NCI-H510A treated with DMSO at 0.1 percent for 48 hours (cell line): ENCODE measurements around the gene HSDL2.

ENCODE experiments used
- DNase-seq: peaks from one replicate; lab custom pipeline; 2025; lab: John Stamatoyannopoulos, UW

HSDL2 gene

GRCh38 chr9:112446526-112446925 lies 66.6 kb downstream of the HSDL2 start:
- no peak for DNase-seq

DNA sequence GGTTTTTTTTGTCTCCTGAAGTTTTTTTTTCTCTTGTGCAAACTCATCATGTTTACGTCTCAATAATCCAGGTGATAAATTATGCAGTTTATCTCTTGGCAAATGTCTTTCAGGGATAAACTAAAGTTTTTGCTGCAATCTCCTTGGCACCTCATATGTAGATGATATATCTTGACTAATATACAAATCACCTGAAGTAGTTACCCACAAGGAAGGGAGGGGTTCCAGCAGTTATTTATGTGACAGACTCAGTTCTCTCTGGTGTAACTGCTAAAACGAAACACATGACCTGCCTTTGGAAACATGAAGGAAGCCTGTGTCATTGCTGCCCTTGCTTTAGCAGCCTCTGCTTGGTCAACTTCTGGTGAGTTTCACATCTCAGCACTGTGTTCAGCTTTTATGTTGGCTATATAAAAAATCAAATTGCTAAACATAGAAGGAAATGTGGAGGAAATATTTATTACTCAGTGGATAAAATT lies 67.4 kb downstream of the HSDL2 start:
- no peak for DNase-seq

DNA sequence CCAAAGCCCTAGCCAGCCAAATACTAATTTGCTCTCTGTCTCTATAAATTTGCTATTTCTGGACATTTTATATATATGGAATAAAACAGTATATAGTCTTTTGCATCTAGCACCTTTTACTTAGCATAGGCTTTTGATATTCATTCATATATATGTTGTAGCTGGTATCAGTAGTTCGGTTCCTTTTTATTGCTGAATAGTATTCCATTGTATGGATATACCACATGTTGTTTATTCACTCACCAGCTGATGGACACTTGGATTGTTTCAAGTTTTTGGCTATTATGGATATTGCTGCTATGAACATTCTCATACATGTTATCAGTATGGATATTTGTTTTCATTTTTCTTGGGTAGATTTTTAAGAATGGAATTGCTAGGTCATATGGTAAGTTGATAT lies 82.9 kb downstream of the HSDL2 start:
- DNase-seq = no peak

DNA sequence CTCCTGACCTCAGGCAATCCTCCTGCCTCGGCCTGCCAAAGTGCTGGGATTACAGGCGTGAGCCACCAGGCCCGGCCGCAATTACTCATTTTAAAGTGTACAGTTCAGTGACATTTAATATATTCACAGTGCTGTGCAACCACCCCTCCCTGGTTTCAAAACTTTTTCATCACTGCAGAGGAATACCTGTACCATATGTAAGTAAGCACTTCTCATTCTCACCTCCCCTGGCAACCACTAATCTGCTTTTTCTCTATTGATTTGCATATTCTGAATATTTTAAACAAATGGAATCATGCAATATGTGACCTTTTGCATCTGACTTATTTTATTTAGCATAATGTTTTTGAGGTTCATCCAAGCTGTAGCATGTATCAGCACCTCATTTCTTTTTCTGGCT lies 85.4 kb downstream of the HSDL2 start:
- no peak for DNase-seq

DNA sequence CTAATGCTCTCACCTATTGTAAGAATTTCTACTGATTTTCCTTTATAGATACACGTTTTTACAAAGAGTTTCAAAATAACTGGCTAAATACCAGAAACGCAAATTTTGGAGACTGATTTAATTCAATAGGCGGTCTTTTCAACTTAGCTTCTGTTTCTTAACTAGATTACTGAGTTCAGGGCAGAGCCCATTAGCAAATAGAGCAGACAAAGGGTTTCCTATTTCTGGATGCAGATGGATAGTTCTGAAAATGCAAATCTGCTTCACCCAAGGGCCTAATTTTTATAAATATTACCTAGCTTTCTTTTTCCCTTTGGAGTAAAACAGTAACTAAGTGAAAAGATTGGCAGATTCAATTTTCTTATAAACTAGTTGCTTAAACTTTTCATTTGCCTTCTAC lies 93.1 kb downstream of the HSDL2 start:
- DNase-seq = no peak

DNA sequence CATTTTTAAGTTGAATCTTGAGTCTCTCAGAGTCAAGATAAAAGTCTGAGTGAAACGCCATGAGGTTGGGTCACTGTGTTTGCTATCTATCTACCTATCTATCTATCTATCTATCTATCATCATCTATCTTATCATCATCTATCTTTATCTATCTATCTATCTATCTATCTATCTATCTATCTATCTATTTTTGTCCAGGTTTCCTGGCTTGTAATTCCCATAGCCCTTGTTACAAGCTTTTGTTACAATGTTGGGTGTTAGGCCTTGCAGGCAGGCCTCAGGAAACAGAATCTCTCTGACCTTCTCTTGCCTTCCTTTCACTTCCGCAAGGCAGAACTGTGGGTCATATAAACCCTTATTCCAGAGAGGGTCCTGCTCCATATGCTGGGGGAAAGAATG lies 94.1 kb downstream of the HSDL2 start:
- DNase-seq = no peak

DNA sequence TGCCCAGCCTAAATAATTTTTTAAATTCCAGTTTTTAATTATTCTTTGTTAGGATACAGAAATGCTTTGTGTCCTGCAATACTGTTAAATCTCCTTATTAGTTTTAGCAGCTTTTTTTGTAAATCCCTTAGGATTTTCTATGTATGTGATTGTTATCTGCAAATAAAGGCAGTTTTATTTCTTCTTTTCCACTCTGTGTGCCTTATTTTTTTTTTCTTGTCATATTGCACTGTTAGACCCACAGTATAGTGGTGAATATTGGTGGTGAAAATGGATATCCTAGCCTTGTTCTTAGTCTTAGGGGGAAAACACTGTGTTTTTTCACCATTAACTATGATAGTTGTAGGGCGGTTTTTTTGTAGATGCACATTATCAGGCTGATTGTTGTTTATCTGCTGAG lies 95.4 kb downstream of the HSDL2 start:
- DNase-seq = no peak

DNA sequence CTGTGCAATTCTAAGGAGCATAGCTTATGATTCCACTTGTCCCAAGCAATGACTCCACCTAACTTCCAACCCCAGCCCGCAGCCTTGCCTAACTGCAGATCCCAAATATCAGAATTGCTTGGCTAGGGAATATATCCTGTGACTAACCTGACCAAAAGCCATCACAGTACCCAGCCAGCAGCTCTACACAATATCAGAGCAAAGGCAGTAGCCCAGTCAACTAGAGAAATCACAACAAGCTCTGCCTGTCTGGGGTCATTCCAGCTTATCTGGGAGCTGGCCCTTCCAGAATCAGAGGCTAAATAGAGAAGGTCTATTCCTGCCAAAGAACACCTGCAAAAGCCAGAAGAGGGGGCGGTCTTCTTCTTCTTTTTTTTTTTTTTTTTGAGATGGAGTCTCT lies 97.4 kb downstream of the HSDL2 start:
- DNase-seq = no peak

- no peak for DNase-seq
These were observed 99.3 kb downstream of the HSDL2 start for GRCh38 chr9:112479221-112479620.

- no peak for DNase-seq
These were observed 104.7 kb downstream of the HSDL2 start for GRCh38 chr9:112484607-112485006.

GRCh38 chr9:112485574-112485973 lies 105.7 kb downstream of the HSDL2 start:
- no peak for DNase-seq

- peak; percentile 67 for DNase-seq
These were observed 106.5 kb downstream of the HSDL2 start, which contains the start of gene KIAA1958 for GRCh38 chr9:112486221-112487007. TSS of gene KIAA1958 (plus strand) at chr9:112486827. CDS start at chr9:112574081, 87,254 bp downstream.

DNA sequence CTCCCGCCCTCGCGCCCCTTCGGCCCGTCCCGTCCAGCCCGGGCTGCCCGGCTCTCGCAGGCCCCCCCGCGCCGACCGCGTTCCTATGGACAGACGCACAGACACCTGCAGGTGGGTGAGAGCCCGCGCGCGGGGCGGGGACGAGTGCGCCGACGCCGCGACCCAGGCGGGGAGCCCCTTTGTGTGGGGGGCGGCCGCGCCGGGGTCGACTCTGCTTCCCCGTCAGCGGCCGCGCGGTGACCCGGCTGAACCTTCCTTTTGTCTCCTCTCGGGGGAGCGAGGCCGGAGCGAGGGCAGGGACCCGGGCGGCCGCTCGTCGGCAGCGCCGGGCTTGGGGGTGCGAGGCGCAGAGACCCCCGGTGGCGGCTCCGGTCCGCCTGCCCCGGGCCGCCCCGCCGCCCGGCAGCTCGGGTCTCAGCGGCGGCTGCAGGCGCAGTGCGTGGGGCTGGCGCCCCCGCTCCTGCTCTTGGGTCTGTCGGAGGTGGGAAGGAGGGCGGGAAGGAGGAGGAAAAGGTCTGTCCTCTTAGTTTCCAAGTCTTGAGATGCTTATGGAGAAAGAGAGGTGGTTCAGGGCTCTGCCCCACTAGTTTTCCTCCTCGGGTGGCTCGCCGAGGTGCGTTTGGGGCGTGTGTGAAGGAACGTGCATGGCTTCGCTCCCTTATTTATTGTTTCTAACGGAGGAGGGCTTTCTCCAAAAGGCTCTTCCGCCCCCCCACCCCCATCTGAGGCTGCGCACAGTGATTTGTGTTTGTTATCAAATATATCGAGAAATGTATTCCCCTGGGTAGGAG lies 107.3 kb downstream of the HSDL2 start:
- peak; percentile 41 for DNase-seq

DNA sequence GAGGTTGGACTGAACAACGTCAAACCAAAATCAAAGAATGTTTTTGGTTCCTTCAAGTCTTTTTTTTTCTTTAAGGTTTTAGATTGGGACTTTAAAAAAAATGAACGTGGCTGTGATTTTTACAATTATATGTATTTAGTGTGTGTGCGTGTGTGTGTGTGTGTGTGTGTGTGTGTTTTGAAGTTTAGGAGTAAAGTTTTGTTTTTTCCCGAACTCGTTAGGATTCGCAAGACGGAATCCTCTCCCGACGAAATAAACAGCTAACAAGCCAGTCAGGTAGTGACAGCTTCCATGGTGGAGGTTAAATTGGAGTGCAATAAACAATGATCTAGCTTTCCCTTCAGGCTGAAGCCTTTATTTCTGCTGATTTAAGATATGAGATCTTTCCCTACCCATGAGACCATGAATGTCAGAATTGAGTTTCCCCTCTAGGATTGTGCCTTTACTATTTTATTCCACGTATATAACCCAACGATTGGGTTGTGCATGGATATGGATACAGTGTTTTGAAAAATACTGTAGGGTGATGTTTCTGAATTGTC lies 108.0 kb downstream of the HSDL2 start:
- no peak for DNase-seq

DNA sequence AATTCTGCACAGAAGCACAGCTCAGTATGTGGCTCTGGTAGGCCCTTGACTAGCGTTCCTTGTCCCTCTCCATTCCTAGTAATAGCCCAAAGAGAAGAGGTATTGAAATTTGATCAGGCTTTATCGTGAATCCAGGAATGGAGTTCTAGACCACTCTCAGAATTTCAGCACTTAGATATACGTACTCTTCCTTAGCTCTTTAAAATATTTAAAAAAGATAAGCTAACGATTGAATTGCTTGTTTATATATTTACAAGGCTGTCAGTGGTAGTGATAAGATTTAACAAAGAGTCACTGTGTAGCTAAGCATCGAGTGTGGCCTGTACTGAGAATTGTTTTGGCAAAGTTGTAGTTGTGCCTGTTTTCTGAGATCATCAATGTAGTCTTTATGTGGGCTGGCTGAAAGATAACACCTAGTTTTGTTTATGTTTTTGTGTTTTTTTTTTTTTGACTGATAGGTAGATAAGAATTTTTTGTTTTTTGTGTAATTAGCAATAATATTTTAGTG lies 109.2 kb downstream of the HSDL2 start:
- DNase-seq = peak; percentile 35

DNA sequence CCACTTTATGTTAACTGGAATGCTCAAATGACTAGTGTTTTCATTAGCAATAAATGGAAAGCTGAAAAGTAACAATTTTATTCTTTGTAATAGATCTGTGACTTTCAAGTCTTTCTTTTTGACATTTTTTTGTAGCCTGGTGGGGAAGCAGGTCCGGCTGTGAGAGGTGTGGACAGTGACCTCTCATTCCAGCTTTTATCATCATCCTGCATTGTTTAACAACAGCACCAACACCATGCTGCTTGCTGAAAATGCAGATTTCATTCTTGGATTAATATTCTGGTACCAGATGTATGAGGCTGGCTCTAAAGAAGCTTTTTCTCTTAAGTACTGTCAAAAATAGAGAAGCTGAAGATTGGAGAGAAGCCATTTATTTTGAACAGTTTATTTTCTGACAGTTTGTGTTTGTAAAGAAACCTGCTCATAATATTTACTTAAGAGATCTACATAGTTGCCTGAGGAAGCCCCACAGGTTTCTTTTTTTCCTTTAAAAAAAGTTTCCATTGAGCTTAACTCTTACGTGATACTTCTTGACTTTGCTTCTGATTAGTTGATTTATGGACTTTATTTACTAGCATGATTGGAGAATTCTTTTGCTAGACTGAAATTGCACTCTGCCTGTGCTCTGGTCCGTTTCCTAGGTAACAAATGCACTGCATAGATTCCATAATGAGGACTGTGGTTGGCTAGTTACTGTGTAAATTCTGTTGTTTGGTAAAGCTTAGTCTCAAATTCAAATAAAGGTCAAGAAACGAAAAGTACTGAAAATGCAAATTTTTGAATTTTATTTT lies 110.2 kb downstream of the HSDL2 start:
- no peak for DNase-seq

DNA sequence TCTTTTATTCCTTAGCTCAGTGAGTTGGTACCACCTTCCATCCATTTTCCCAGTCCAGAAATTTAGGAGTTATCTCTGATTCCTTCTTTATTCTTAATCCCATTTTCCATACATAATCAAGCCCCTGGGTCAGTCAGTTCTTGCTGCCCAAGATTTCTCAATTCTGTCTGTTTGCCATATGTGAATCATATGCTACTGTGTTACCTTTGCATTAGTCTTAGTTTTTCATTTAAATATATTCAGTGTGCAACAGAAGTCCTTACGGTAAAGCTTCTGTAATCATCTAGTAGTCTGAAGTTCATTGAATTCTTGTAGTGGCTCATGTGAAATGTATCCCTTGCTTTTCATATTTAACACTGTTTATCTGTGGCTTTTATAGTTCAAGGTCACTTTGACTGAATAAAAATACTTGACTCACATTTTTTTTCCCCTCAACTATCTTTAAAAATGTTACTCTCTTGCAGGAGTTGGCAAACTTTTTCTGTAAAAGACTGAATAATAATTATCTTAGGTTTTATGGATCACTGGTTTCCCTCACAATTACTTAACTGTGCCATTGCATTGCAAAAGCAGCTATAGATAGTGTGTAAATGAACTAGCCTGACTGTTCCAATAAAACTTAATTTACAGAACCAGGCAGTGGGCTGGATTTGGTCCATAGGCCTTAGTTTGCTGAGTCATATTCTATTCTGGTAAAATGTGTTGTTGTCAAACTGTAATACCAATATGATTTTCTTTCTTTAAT lies 113.7 kb downstream of the HSDL2 start:
- DNase-seq = no peak

- DNase-seq = peak; percentile 7
These were observed 114.2 kb downstream of the HSDL2 start for GRCh38 chr9:112494153-112494552.

DNA sequence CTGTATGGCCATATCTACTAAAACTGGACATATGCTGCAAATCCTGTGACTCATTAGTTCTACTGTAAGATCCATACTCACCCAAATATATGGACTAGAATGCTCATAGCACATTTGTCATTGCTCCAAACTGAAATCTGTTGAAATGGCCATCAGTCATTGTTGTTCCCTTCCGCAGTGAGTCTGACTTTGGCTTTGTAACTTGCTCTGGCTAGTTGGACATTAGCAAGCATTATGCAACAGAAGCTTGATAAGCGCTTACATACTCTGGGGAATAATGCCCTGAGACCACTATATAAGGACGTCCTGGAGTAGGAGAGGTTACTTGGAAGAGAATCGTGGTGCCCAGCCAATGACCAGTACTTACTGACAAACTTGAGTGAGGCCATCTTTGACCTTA lies 115.7 kb downstream of the HSDL2 start:
- no peak for DNase-seq

DNA sequence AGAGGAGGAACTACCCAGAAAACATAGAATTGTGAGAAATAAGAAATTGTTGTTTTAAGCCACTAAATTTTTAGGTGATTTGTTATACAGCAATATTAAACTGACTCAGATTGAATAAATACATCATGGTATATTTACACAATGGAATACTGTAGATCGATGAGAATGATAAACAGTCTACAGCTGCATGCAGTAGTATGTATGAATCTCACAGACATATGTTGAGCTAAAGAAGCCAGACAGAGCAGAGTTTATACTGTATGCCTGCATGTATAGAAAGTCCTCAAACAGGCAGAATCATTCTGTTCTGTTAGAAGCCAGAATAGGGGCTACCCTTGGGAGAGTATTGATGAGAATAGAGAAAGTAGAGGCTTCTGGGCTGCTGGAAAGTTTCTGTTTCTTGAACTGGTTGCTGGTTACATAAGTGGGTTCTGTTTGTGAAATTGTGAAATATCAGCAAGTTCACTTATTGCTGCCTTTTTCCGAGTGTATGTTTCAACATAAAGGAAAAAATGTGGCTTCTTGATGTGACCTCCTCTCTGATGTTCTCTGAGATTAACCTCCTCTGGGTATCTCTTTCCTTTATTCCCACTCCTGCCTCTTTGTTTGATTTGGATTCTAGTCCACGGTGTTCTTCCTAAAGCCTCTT lies 116.3 kb downstream of the HSDL2 start:
- DNase-seq = no peak

- no peak for DNase-seq
These were observed 120.9 kb downstream of the HSDL2 start for GRCh38 chr9:112500842-112501241.
